ENCODE results near the gene THSD1. TPM values are rescaled to one million over a fixed set of nuclear protein-coding genes. Genes with fewer than 3 reads are reported as not detected.

THSD1 gene
- total and polyA plus RNA-seq, 9 of the 15 experiments (the other 6 are each of a cell fraction or from before 2014, with no cell fraction given): 0.01 to 0.11 (median 0.04) TPM; not detected in 2

GRCh38 chr13:52455677-52456041, 49.7 kb upstream of the THSD1 start:
- no peak for FAIRE-seq
- no TSS peak for BruUV-seq (replicated peaks)
- peak; percentile 76 for ATAC-seq
- Histone ChIP-seq H3K9me3 (replicated peaks; ENCODE audit: control insufficient read depth, insufficient read depth, low read depth, low read length) (no peaks in the 10 kb centered on the region; the same call in 1 of the 2 replicates), H3K4me3 (peak overlapping the region; percentile 77), H3K79me2 (ENCODE audit: control insufficient read depth, insufficient read depth, low read length) (peaks cover 40% of the 10 kb centered on the region), H3K9me1 (ENCODE audit: control insufficient read depth, insufficient read depth, low read length) (no peaks in the 10 kb centered on the region), H3K4me2 (ENCODE audit: insufficient read depth, low read length) (peak overlapping the region; percentile 99), H3K27ac (ENCODE audit: extremely low read depth, low read depth, low read length) (peak overlapping the region; percentile 82), H3K4me1 (replicated peaks in 1 of 2; ENCODE audit: control insufficient read depth in 2 of 2, insufficient read depth in 2 of 2, low read length in 2 of 2) (peaks cover 3 to 8% of the 10 kb centered on the region in 2 experiments; a peak in 3 of 5 replicates), H2AFZ (ENCODE audit: low read depth, low read length) (peak overlapping the region; percentile 98), H3K27me3 (ENCODE audit: control insufficient read depth in 2 of 2, insufficient read depth in 2 of 2, low read length in 2 of 2) (no peaks in the 10 kb centered on the region), H3K9ac (ENCODE audit: insufficient read depth in 1 of 2, low read depth in 2 of 2, low read length in 2 of 2) (peak overlapping the region; percentile 91 to 92), H3K36me3 (ENCODE audit: control insufficient read depth, insufficient read depth, low read length) (peaks cover 34% of the 10 kb centered on the region), H4K20me1 (replicated peaks; ENCODE audit: control insufficient read depth, insufficient read depth, low read length) (no peaks in the 10 kb centered on the region)
- in situ Hi-C loops (cut with MboI) (no loop called here), intact Hi-C loops (cut with micrococcal nuclease) (loop anchor here (10.0 kb wide), 3 partner anchors 199 to 461 kb away; partner anchors contain the start of genes NEK3 and SUGT1)
- POLR2A ChIA-PET: interaction anchor here (0.6 to 0.7 kb wide), 2 partner anchors 88 to 283 kb away, joined by 3 read pairs; no protein-coding TSS in a partner anchor
- peak; percentile 67 to 84 (median 74) for DNase-seq (ENCODE audit: extremely low read depth in 1 of 4, low spot score in 3 of 4)
- under 1% methylated on average over 22 of the region's 37 CpGs for whole genome bisulfite sequencing (ENCODE audit: insufficient coverage, low coverage, missing lambda C conversion rate)
- CTCF ChIA-PET (ENCODE audit: low intra/inter-chr PET ratio): no interaction called here
- TF ChIP-seq SIX5 (IDR thresholded peaks at IDR 0.05; ENCODE audit: borderline replicate concordance in 1 of 2, insufficient read depth in 1 of 2, low read depth in 1 of 2, low read length in 2 of 2): no peak
- TF ChIP-seq MAFF (IDR thresholded peaks at IDR 0.05; ENCODE audit: low read length): no peak
- no peak for TF ChIP-seq ZNF780A (CRISPR knock-in tag; IDR thresholded peaks at IDR 0.05)
- no peak for TF ChIP-seq ZNF584 (CRISPR knock-in tag; IDR thresholded peaks at IDR 0.05; ENCODE audit: low read depth)
- TF ChIP-seq ZNF197 (CRISPR knock-in tag; IDR thresholded peaks at IDR 0.05; ENCODE audit: low read depth): no peak
- TF ChIP-seq SIN3A (IDR thresholded peaks at IDR 0.05; ENCODE audit: borderline replicate concordance in 2 of 2, control insufficient read depth in 1 of 2, low read depth in 2 of 2, low read length in 2 of 2): peak in 1 of 2 experiments; percentile 34; a peak in 1 of 4 replicates
- TF ChIP-seq RFX5 (IDR thresholded peaks at IDR 0.05; ENCODE audit: low read depth, low read length): no peak
- TF ChIP-seq USF1 (CRISPR knock-in tag; IDR thresholded peaks at IDR 0.05): no peak
- peak in 1 of 2 experiments; percentile 61; a peak in 2 of 4 replicates for TF ChIP-seq UBTF (IDR thresholded peaks at IDR 0.05; ENCODE audit: borderline replicate concordance in 1 of 2, low read depth in 2 of 2, low read length in 2 of 2)
- no peak for TF ChIP-seq ZNF609 (CRISPR knock-in tag; IDR thresholded peaks at IDR 0.05; ENCODE audit: borderline replicate concordance)
- TF ChIP-seq ZNF76 (CRISPR knock-in tag; IDR thresholded peaks at IDR 0.05; ENCODE audit: borderline replicate concordance): no peak
- TF ChIP-seq NFXL1 (CRISPR knock-in tag; IDR thresholded peaks at IDR 0.05): no peak

Data from K562 (cell line).